DND-41 (cell line): ENCODE measurements around the gene DMP1.

Experiments
- EZH2 ChIP-seq: IDR thresholded peaks from 3 replicates; pipeline ENCODE4 v1.6.1; 2012; ENCODE audit warnings: borderline replicate concordance, low read depth, mild to moderate bottlenecking, moderate library complexity, low read length, inconsistent platforms; ENCODE audit not compliant: severe bottlenecking
- TF ChIP-seq, protein P1 (sequence below): IDR thresholded peaks from 2 replicates; pipeline ENCODE4 v1.5.1; 2012; ENCODE audit warnings: borderline replicate concordance, low read length, moderate library complexity, mild to moderate bottlenecking; ENCODE audit not compliant: poor library complexity, severe bottlenecking; ENCODE audit errors: extremely low read depth

DNA sequence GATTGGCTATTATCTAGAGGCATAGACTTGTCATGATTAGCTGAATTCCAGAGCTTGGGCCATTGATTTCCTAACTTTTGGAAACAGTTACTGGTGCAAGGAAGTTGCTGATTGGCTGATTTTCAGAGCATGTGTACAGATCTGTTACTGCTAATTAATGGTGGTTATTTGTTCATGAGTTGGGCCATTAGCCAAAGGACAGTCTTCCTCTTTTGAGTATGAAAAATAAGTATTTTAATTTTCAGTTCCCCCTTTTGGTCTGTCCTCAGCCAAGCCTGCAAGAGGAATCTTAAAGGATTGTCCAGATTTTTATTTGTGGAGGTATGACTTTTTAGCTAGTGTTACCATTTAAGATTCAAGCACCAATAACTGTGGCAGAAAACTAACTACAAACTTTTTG is 48.7 kb upstream of the DMP1 start:
- TF ChIP-seq, protein P1, sequence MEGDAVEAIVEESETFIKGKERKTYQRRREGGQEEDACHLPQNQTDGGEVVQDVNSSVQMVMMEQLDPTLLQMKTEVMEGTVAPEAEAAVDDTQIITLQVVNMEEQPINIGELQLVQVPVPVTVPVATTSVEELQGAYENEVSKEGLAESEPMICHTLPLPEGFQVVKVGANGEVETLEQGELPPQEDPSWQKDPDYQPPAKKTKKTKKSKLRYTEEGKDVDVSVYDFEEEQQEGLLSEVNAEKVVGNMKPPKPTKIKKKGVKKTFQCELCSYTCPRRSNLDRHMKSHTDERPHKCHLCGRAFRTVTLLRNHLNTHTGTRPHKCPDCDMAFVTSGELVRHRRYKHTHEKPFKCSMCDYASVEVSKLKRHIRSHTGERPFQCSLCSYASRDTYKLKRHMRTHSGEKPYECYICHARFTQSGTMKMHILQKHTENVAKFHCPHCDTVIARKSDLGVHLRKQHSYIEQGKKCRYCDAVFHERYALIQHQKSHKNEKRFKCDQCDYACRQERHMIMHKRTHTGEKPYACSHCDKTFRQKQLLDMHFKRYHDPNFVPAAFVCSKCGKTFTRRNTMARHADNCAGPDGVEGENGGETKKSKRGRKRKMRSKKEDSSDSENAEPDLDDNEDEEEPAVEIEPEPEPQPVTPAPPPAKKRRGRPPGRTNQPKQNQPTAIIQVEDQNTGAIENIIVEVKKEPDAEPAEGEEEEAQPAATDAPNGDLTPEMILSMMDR: no peak
- TF ChIP-seq EZH2: no peak
